GM18519 (cell line): Measurements from ENCODE around the gene VPS11.

ENCODE experiments used
- ATAC-seq: cut with Tn5 transposase; IDR thresholded peaks from one replicate; pipeline ENCODE4 v1.9.1; 2021; ENCODE audit warnings: mild to moderate bottlenecking, moderate library complexity; ENCODE audit not compliant: unreplicated experiment, low FRiP score

Gene VPS11

GRCh38 chr11:119117004-119117706 lies 49.5 kb downstream of the VPS11 start:
- ATAC-seq, result no peak

DNA sequence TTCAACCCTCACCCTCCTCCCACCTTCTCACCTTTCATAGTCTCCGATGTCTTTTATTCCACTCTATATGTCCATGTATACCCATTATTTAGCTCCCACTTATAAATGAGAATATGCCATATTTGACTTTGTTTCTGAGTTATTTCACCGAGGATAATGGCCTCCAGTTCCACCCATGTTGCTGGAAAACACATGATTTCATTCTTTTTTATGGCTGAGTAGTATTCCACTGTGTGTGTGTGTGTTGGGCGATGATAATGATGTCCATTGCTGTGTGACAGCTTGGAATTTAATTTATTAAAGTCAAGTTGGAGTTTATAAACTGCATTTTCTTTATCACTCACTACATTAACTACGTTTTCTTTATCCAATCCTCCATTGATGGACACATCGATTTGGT lies 50.6 kb downstream of the VPS11 start:
- no peak for ATAC-seq

DNA sequence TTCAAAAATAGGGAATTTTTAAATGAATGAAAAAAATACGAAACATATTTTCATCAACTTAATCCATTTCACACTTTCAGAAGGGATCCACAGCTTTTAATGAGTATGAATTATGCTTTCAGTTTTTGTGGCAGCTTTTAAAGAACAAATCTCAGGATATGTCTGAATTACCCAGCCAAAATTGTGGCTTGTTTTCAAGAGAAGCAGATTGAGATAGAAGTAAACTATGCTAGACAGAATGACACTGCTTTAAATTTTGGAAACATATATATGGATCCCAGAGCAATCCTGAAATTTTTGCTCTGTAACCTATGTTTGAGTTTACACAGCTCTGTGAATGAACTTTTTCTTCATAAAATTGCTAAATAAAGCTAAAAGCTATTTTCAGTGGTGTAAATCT lies 51.3 kb downstream of the VPS11 start:
- no peak for ATAC-seq

- ATAC-seq, result no peak
Observed at GRCh38 chr11:119120639-119121007, 53.0 kb downstream of the VPS11 start.

- ATAC-seq, result peak; percentile 89
Observed at GRCh38 chr11:119121008-119121810, 53.6 kb downstream of the VPS11 start, which contains the start of gene HINFP. Gene HINFP, plus strand, starts transcription at chr11:119121580. Its CDS starts 5,365 bp downstream, at chr11:119126945.

GRCh38 chr11:119121811-119122124 lies 54.1 kb downstream of the VPS11 start:
- ATAC-seq, result no peak

DNA sequence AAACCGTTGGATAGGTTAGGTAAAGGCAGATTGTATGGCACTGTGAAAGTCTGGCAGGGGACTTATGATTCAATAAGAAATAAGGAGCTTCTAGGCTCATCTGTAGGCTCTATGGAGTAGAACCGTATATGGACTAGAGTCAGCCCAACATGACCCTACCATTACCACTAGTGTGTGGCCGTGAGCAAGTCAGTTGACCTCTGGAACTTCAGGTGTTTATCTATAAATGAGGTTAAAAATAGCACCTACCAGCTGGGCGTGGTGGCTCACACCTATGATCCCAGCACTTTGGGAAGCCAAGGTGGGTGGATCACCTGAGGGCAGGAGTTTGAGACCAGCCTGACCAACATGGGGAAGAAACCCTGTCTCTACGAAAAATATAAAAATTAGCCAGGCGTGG lies 58.2 kb downstream of the VPS11 start:
- no peak for ATAC-seq

DNA sequence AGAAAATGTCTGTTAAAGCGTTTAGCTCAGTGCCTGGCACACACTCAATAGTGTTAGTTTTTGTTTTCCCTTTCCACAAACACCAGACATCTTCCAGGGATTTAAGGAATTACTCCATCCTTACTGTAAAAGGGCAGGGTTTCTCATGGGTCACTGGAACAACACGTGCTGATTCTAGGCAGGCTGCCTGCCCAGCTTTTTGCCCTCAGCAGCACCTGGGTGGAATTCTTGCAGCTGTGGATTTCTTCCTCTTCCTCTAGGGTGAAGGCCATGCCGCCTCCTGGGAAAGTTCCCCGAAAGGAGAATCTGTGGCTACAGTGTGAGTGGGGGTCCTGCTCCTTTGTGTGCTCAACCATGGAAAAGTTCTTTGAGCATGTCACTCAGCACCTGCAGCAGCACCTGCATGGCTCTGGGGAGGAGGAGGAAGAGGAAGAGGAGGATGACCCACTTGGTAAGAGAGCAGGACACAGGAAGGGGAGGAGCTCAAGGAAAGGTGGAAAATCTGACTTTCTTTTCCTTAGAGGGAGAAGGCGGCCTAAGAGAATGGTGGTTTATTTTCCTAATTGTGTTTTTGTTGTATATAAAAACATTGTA lies 59.2 kb downstream of the VPS11 start:
- no peak for ATAC-seq

- no peak for ATAC-seq
Observed at GRCh38 chr11:119130662-119131061, 63.0 kb downstream of the VPS11 start.
